Small intestine (tissue), 7 donors: Measurements from ENCODE around the gene SH2D1B. TPM values are rescaled to one million over a fixed set of nuclear protein-coding genes. Genes with fewer than 3 reads are reported as not detected.
"Not testable (repeated sequence)": the region's sequence is repeated elsewhere in the genome, so short reads cannot be mapped to it uniquely, and the experiment has no call there.

ENCODE experiments used
- DNase-seq, 2 donors: peaks; one replicate each; pipeline versions ENCODE4 v3.0.0 to v3.0.0-alpha.2; 2013
- FAIRE-seq: peaks from 2 replicates; lab custom pipeline; 2012; peaks lifted over from hg19 to GRCh38; lab: Jason Lieb, UNC
- H3K27ac ChIP-seq, 3 donors: one replicate each; pipeline ENCODE4 v1.5.1; 2013; ENCODE audit warnings: low read length in 2 of 3, mild to moderate bottlenecking in 2 of 3, control low read depth in 1 of 3, inconsistent platforms in 1 of 3, low read depth in 1 of 3, moderate library complexity in 1 of 3
- H3K27me3 ChIP-seq, 3 donors: one replicate each; pipeline ENCODE4 v1.6.1; 2013; ENCODE audit warnings: low read length in 3 of 3, inconsistent platforms in 1 of 3; ENCODE audit not compliant: control insufficient read depth in 3 of 3, insufficient read depth in 3 of 3
- H3K36me3 ChIP-seq, 3 donors: one replicate each; pipeline ENCODE4 v1.6.1; 2013; ENCODE audit warnings: low read length in 3 of 3, inconsistent platforms in 1 of 3, low read depth in 1 of 3, mild to moderate bottlenecking in 1 of 3, moderate library complexity in 1 of 3; ENCODE audit not compliant: control insufficient read depth in 3 of 3, insufficient read depth in 2 of 3
- H3K4me1 ChIP-seq, 3 donors: one replicate each; pipeline ENCODE4 v1.6.1; 2013; ENCODE audit warnings: low read length in 2 of 3, inconsistent platforms in 1 of 3, low read depth in 1 of 3, mild to moderate bottlenecking in 1 of 3, moderate library complexity in 1 of 3; ENCODE audit not compliant: control insufficient read depth in 3 of 3, insufficient read depth in 2 of 3
- H3K4me3 ChIP-seq, 3 donors: one replicate each; pipeline ENCODE4 v1.5.1; 2013; ENCODE audit warnings: low read length in 3 of 3, control low read depth in 1 of 3, inconsistent platforms in 1 of 3, low read depth in 1 of 3, mild to moderate bottlenecking in 1 of 3, moderate library complexity in 1 of 3
- H3K9me3 ChIP-seq, 2 donors: one replicate each; pipeline ENCODE4 v1.6.1; 2013; ENCODE audit warnings: low read depth in 1 of 2, low read length in 1 of 2; ENCODE audit not compliant: control insufficient read depth in 2 of 2, insufficient read depth in 1 of 2
- WGBS, 3 donors: extraction: QIAGEN DNeasy Blood & Tissue Kit; methylation state at CpG; one replicate each; pipeline ENCODE4 v1.1.7; 2013; 5-methylcytosine and 5-hydroxymethylcytosine counted together
- polyA plus RNA-seq, 4 donors: library from polyadenylated mRNA; stranded (reverse) in 3 of 4; unstranded in 1 of 4; fragments of 200-250 nt in 3 of 4; fragments of 120-200 nt in 1 of 4; gene quantifications; one replicate each; pipeline versions ENCODE4 v1.2.1 to v1.2.3, GENCODE V29; 2013
- donor health status: healthy with polysubstance abuse.
- donor health status: control.
- donor health status: control.
- donor health status: Bipolar disorder and iron deficiency.
- donor health status: healthy.

SH2D1B gene
- polyA plus RNA-seq, 4 donors = 0.33 to 2.0 (median 1.0) TPM

- Histone ChIP-seq H3K4me3 (no peak overlapping the region), H3K4me1 (peaks cover 0 to 7% (median 3%) of the 10 kb centered on the region in 3 donors), H3K9me3 (no peaks in the 10 kb centered on the region), H3K27ac (no peak overlapping the region), H3K36me3 (no peaks in the 10 kb centered on the region), H3K27me3 (no peaks in the 10 kb centered on the region)
- 82 to 88% (median 87%) methylated on average over 10 of the region's 10 CpGs for WGBS, 3 donors
- DNase-seq = no peak
- FAIRE-seq = no peak
Observed at GRCh38 chr1:162422662-162423375, 10.9 kb upstream of the SH2D1B start.

- Histone ChIP-seq H3K4me3 (peak overlapping the region in 1 of 3 donors; percentile 1), H3K27me3 (no peaks in the 10 kb centered on the region), H3K4me1 (peaks cover 0 to 7% (median 3%) of the 10 kb centered on the region in 3 donors), H3K36me3 (no peaks in the 10 kb centered on the region), H3K27ac (peak overlapping the region; percentile 11 to 80 (median 48)), H3K9me3 (no peaks in the 10 kb centered on the region)
- 16 to 44% (median 22%) methylated on average over 5 of the region's 5 CpGs for WGBS, 3 donors
- DNase-seq (peak; percentile 64 to 91), FAIRE-seq (no peak)
Observed at GRCh38 chr1:162421258-162422164, 9.6 kb upstream of the SH2D1B start.

- Histone ChIP-seq H3K4me3 (peak overlapping the region in 1 of 3 donors; percentile 20), H3K27me3 (no peaks in the 10 kb centered on the region), H3K4me1 (peaks cover 0 to 7% (median 3%) of the 10 kb centered on the region in 3 donors), H3K9me3 (peaks cover 0 to under 1% of the 10 kb centered on the region in 2 donors), H3K36me3 (no peaks in the 10 kb centered on the region), H3K27ac (peak overlapping the region; percentile 43 to 58 (median 46))
- 82% methylated on average over 3 of the region's 3 CpGs for WGBS, 3 donors
- no peak for FAIRE-seq
- peak in 1 of 2 donors; percentile 5 for DNase-seq
Observed at GRCh38 chr1:162420120-162420519, 8.2 kb upstream of the SH2D1B start.

DNA sequence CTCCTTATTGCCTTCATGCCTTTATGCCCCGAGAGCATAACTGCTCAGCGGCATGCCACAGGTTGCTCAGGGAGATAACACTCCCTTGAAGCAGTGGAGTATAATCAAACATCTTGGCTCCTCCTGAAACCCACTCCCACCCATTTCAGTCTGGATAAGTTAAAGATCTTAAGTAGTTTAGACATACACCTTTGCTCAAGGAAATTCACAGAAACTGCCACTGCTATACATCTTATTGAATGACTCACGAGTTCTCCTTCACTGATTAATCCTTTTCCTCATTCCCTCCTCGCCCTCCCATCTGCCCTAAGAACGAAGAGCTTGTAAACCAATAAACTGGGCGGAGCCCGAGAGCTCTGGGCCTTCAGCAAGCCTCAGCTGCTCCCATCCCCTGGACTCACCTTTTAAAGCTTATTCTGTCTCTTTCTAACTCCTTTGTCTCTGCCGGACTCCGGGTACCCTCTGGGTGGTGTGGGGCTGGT is 7.6 kb upstream of the SH2D1B start:
- H3K27me3 ChIP-seq, FAIRE-seq, H3K9me3 ChIP-seq, H3K4me1 ChIP-seq, H3K36me3 ChIP-seq: not testable (repeated sequence)
- DNase-seq = peak; percentile 89 to 96
- 14 to 55% (median 33%) methylated on average over 9 of the region's 9 CpGs for WGBS, 3 donors
- H3K27ac ChIP-seq = peak overlapping the region; percentile 73 to 78 (median 77)
- peak overlapping the region in 1 of 3 donors; percentile 20 for H3K4me3 ChIP-seq

GRCh38 chr1:162418584-162418983 is 6.6 kb upstream of the SH2D1B start:
- not testable (repeated sequence) for H3K27me3 ChIP-seq, H3K9me3 ChIP-seq, H3K4me1 ChIP-seq, H3K36me3 ChIP-seq, H3K4me3 ChIP-seq, FAIRE-seq
- H3K27ac ChIP-seq = peak overlapping the region; percentile 48 to 77 (median 58)
- 43 to 73% (median 55%) methylated on average over 7 of the region's 7 CpGs for WGBS, 3 donors
- peak in 1 of 2 donors; percentile 63 for DNase-seq

GRCh38 chr1:162417650-162418049 is 5.7 kb upstream of the SH2D1B start:
- H3K36me3 ChIP-seq = no peaks in the 10 kb centered on the region
- H3K27me3 ChIP-seq = no peaks in the 10 kb centered on the region
- no peak overlapping the region for H3K4me3 ChIP-seq
- 92 to 94% (median 93%) methylated on average over 7 of the region's 7 CpGs for WGBS, 3 donors
- no peak for FAIRE-seq
- H3K27ac ChIP-seq = no peak overlapping the region
- peaks cover 0 to 3% of the 10 kb centered on the region in 2 donors for H3K9me3 ChIP-seq
- peaks cover 0 to 7% (median 3%) of the 10 kb centered on the region in 3 donors for H3K4me1 ChIP-seq
- DNase-seq = no peak

GRCh38 chr1:162416909-162417308 is 5.0 kb upstream of the SH2D1B start:
- Histone ChIP-seq H3K4me3 (no peak overlapping the region), H3K4me1 (peaks cover 0 to 5% (median 3%) of the 10 kb centered on the region in 3 donors), H3K36me3 (no peaks in the 10 kb centered on the region), H3K27me3 (no peaks in the 10 kb centered on the region), H3K27ac (no peak overlapping the region), H3K9me3 (peaks cover 0 to 3% of the 10 kb centered on the region in 2 donors)
- FAIRE-seq = no peak
- DNase-seq = no peak
- 87 to 95% (median 94%) methylated on average over 2 of the region's 2 CpGs for WGBS, 3 donors

GRCh38 chr1:162416215-162416614 is 4.3 kb upstream of the SH2D1B start:
- Histone ChIP-seq H3K27ac (no peak overlapping the region), H3K27me3 (no peaks in the 10 kb centered on the region), H3K36me3 (no peaks in the 10 kb centered on the region), H3K9me3 (peaks cover 0 to 3% of the 10 kb centered on the region in 2 donors), H3K4me3 (no peak overlapping the region), H3K4me1 (peaks cover 0 to 5% (median 0%) of the 10 kb centered on the region in 3 donors)
- FAIRE-seq (no peak), DNase-seq (no peak)
